Thyroid gland (tissue), 4 donors: ENCODE data around the gene ZNF407.

ENCODE experiments used
- POLR2A ChIP-seq, 2 donors: fragments of 450-650 bp; IDR thresholded peaks; one replicate each; pipeline ENCODE4 v1.6.1; 2017; ENCODE audit warnings: antibody characterized with exemption in 2 of 2, mild to moderate bottlenecking in 2 of 2, moderate library complexity in 1 of 2
- TF ChIP-seq, protein P1 (sequence below), 6 experiments: fragments of 200-600 bp in 3 of 6; fragments of 450-650 bp in 3 of 6; sonication (generic) in 3 of 6; IDR thresholded peaks; one replicate each; pipeline ENCODE4 v1.5.1; 2016 to 2019; ENCODE audit warnings: antibody characterized with exemption in 6 of 6, mild to moderate bottlenecking in 2 of 6, inconsistent platforms in 1 of 6, moderate library complexity in 1 of 6

DNA sequence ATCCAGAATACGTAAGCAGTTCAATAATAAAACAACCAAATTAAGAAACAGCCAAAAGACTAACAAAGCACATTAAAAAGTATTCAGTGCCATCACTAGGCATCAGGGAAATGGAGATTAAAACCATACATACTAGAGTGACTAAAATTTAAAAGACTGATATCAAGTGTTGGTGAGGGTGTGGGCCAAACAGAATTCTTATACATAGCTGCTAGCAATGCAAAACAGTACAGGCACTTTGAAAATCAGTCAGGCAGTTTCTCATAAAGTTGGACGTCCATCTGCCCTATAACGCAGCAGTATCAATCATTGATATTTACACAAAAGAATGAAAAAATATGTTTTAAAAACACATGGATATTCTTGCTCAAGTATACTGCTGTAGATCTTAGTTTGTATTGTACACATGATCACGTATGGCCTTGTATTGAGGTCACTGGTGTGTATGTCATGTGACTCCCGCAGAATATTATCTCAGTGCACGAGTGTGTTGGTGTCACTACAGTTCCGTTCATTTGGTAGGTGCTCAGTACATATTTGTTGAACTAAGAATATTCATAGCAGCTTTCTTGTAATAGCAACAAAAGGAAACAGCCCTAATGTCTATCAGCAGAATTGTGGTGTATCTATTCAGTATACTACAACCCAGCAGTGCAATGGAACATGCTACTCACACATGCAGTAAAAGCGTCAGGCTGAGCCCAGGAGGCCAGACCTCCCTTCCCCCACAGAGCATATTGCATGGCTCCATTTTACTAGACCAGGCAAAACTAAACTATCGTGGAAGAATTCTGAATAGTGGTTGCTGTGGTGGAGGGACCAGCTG, 28.6 kb downstream of the ZNF407 start:
- TF ChIP-seq, protein P1, sequence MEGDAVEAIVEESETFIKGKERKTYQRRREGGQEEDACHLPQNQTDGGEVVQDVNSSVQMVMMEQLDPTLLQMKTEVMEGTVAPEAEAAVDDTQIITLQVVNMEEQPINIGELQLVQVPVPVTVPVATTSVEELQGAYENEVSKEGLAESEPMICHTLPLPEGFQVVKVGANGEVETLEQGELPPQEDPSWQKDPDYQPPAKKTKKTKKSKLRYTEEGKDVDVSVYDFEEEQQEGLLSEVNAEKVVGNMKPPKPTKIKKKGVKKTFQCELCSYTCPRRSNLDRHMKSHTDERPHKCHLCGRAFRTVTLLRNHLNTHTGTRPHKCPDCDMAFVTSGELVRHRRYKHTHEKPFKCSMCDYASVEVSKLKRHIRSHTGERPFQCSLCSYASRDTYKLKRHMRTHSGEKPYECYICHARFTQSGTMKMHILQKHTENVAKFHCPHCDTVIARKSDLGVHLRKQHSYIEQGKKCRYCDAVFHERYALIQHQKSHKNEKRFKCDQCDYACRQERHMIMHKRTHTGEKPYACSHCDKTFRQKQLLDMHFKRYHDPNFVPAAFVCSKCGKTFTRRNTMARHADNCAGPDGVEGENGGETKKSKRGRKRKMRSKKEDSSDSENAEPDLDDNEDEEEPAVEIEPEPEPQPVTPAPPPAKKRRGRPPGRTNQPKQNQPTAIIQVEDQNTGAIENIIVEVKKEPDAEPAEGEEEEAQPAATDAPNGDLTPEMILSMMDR (IDR thresholded peaks at IDR 0.05), result no peak
- no peak for TF ChIP-seq POLR2A (IDR thresholded peaks at IDR 0.05)
